K562 treated with DMSO at 1 percent for 4 hours (cell line): ENCODE measurements around the gene SENP1. TPM values are rescaled to one million over a fixed set of nuclear protein-coding genes. Genes with fewer than 3 reads are reported as not detected.

ENCODE experiments used
- total RNA-seq: library from RNA; unstranded; fragments of 300-600 nt; gene quantifications from 2 replicates; pipeline ENCODE4 v1.2.3, GENCODE V29; 2022; ENCODE audit not compliant: insufficient read depth

Gene SENP1
- total RNA-seq = 9.0 and 13.4 TPM in 2 replicates

GRCh38 chr12:48105867-48106680, at the start of gene SENP1:
Gene SENP1, minus strand, starts transcription at chr12:48106079. Its CDS starts 4,607 bp downstream, at chr12:48101472.

GRCh38 chr12:48119078-48119833, 13.4 kb upstream of the SENP1 start, which contains the start of gene PFKM:
Gene PFKM, plus strand, starts transcription at chr12:48119364. Its CDS starts 3,411 bp downstream, at chr12:48122775.

GRCh38 chr12:48004053-48004941, 101.6 kb downstream of the SENP1 start, which contains the start of gene COL2A1:
Gene COL2A1, minus strand, starts transcription at chr12:48004476. Its CDS starts 155 bp downstream, at chr12:48004321.

Other genes with a start within 250 kb of the SENP1 start
- 2.5 and 3.6 TPM in 2 replicates for gene VDR, start 201.1 kb downstream of the SENP1 start, total RNA-seq
- gene TMEM106C, start 142.5 kb downstream of the SENP1 start, total RNA-seq = 89.3 and 92.9 TPM in 2 replicates
- not detected in 2 replicates for gene COL2A1, start 101.6 kb downstream of the SENP1 start, total RNA-seq
- 18.5 and 22.6 TPM in 2 replicates for gene PFKM, start 13.3 kb upstream of the SENP1 start, total RNA-seq
- 16.9 and 23.7 TPM in 2 replicates for gene ASB8, start 51.4 kb upstream of the SENP1 start, total RNA-seq
- not detected in 2 replicates for gene CCDC184, start 77.6 kb upstream of the SENP1 start, total RNA-seq
- gene OR10AD1, start 97.2 kb upstream of the SENP1 start, total RNA-seq = not detected in 2 replicates
- gene ZNF641, start 244.8 kb upstream of the SENP1 start, total RNA-seq = 6.4 and 10.2 TPM in 2 replicates